Inferior parietal cortex (tissue), 1 donor: ENCODE results near the gene PPA1.
A peak's percentile ranks its signal among the peaks of the same experiment; 100 is the strongest.
"Not testable (repeated sequence)": the region's sequence is repeated elsewhere in the genome, so short reads cannot be mapped to it uniquely, and the experiment has no call there.

ENCODE experiments used
- DNase-seq: peaks from one replicate; pipeline ENCODE4 v3.0.0-alpha.2; 2016; ENCODE audit errors: extremely low spot score

Gene PPA1

DNA sequence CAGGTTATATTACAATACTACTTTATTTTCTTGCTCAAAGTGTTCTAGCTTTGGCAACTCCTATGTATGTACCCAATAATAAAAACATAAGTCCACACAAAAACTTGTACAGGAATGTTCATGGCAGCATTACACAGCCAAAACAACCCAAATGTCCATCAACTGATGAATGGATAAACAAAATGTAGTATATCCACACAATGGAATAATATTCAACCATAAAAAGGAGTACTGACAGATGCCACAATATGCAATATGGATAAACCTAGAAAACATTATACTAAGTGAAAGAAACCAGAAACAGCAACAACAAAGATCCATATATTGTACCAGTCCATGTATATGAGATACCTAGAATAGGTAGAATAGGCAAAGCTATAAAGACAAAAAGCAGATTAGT is 21.0 kb downstream of the PPA1 start:
- no peak for DNase-seq

DNA sequence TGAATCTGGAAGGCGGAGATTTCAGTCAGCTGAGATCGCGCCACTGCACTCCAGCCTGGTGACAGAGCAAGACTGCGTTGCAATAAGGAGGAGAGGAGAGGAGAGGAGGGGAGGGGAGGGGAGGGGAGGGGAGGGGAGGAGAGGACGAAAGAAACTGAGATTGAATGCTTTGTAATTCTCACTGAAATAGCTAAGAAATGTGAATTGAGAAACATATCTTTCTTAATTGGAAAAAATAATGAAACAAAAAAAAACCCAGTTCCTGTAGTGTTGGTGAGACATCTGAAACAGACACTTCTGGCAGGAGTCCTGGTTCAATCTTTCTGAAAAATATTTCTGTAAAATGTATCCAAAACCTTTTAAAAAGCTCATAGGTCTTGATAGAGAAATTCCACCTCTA is 26.5 kb downstream of the PPA1 start:
- no peak for DNase-seq

DNA sequence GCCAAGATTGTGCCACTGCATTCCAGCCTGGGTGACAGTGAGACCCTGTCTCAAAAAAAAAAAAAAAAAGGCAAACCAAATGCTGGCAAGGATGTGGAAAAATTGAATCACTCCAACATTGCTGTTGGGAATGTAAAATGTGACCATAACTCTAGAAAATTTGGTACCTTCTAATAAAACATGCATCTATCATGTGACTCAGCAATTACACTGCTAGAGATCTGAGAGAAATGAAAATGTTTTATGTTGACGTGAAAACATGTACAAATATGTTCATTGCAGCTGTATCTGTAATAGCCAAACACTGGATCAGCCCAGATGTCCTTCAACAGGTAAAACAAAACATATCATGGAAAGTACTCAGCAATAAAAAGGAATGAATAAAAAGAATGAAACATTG is 32.1 kb downstream of the PPA1 start:
- DNase-seq, result no peak

DNA sequence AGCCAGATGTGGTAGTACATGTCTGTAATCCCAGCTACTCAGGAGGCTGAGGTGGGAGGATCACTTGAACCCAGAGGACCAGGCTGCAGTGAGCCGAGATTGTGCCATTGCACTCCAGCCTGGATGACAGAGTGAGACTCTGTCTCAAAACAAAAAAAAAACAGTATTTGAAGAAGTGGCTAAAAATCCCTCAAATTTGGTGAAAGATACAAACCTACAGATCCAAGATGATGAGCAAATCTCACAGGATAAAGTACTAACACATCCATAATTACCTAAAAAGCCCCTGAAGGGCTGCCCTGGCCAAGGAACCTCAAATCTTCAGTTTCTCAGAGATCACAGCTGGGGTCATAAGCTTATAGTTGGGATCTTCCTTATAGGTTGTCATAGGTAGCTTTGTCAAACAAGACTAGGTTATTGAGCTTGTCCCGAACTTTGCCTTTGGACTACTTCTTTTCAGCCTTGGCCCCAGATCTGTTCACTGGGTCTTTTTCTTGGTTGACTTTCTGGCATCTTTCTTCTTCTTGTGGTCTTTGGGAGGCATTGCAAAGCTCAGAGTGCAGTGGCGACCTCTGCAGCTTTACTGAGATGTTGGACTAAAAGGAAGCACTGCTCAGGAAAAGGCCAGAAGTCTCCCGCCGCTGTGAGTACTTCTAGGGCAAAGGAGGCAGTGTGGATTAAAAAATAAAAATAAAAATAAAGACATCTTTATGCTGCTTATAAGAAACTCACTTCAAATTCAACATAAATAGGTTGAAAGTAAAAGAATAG is 34.3 kb downstream of the PPA1 start:
- DNase-seq, result no peak

DNA sequence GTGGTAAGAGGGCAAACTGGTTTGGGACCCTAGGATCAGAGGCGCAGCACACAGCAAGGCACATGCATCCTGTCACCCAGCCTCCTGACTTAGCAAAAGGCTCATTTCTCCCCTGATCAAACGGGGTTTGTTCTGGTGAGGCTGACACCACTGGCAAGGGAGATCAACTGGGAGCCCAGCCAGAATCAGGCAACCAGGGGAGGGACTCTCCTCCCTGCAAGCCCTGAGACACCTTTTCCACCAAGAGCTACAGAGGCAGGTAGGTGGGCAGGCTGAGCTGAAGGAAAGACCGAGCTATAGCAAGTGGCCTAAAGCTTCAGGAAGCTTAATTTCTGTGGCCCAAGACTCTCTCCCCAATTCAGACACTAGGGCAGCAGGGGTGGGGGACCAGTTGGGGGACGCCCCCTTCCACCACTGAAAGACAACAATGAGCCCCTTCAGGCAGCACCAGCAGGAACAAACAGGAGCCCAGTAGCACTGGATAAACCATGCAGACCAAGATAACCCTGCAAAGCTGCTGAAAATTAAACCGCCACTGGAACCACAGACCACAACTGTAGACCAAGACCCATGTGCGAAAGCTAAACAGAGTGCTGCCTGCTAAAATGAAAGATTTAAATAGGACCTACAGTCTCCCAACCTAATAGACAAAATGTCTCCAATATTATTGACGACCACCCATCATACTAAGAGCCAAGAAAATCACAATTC is 35.8 kb downstream of the PPA1 start:
- peak; percentile 38 for DNase-seq

DNA sequence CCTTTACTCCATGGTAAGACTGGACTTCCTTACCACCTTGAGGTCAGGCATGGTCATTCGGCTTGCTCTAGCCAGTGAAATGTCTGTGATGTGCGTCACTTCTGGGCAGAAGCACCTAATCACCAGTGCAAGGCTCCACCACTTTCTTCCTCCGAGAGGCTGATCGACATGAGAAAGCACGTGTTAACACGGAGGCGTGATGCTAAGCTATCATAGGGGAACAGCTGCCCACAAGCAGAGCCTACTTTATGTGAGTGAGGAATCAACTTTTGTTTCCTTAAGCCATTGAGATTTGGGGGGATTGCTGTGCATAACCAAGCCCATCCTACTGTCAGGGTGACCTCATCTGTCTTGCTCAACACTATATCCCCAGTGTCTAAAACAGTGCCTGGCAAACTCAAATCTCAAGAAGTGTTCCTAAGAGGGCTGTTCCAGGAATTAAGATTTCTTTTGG is 39.8 kb downstream of the PPA1 start:
- no peak for DNase-seq

DNA sequence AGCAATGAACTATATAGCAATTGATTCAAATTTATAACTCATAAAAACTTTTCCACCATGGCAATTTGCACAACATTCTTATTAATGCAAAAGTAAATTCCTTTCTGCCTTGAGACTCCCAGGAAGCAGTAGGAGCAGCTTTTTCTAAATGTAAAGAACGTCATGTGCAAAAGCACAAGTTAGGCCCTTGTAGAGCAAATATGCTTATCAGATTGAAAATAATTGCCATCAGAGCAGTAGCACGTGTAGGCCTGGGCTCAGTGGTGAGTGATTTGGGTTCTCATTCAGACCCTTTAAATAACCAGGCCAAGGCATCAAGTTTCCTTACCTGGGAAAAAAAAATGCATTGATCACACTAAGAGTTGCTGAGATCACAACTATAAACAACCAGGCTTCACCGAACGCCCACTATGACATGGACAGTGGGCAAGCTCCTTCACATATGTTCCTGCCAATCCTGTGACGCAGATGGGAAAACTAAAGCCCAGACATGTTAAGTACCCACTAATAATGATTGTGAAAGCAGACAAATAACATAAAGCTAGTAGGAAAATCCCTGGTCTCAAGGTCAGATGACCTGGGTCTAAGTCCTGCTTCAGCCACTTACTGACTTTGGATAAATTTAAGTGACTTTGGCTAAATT is 40.8 kb downstream of the PPA1 start:
- DNase-seq, result no peak

DNA sequence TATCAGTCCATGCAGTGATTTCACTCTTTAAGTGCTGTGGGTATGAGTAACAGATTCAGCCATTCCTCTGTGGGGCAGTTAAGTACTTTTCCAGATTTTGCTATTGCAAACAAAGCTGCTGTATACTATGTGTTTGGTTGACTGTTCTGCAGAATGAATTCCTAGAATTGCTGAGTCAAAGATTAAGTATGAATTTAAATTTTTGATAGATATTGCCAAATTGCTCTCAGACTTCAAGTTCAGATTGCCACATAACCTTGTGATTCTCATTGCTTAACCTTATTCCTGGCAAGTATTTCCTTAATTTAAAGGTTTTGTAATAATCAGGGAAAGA is 41.3 kb downstream of the PPA1 start:
- DNase-seq, result no peak

DNA sequence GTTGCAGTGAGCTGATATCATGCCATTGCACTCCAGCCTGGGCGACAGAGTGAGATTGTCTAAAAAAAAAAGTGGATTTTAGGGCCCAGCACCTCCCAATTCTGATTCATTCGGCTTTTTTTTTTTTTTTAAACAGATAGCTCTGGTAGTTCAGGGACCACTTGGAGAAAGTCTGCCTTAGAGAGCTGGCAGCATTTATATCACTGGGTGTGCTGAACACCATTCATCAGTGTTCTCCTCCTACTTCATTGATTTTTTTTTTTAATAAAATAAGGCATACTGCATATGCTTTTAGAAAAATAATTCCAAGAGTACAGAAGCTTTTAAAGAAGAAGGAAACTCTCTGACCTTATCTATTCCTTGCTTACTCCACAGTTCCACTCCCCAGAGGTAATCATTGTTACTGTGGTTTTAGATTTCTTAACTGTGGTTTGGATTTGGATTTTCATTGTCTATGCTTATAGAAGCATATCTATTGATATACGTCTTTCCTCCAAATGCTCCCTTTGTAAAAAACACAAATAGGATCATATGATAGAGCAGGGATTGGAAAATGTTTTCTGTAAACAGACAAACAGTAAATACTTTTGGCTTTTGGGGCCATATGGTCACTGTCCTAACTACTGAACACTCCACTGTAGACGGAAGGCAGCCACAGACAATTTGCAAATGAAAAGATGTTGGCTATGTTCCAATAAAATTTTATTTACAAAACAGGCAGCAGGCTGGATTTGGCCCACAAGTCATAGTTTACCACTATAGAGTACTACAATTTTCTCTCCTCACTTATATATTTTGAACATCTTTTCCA is 41.9 kb downstream of the PPA1 start:
- no peak for DNase-seq

DNA sequence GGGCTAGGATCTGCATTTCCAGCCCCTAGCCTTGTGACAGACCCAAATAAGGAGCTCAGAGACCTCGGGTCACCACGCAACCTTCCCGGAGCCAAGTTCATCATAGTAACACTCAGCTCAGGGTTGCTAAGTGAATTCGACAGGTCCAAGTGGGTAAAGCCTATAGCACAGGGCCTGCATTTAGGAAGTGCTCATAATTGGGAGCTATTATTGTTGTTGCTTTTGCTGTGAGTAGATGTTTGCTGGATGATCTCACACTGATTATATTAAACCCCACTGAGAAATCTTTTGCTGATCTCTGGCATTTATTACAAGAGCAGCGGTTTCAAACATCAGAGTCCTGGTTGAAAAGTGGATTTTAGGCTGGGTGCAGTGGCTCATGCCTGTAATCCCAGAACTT is 42.6 kb downstream of the PPA1 start:
- DNase-seq, result no peak

DNA sequence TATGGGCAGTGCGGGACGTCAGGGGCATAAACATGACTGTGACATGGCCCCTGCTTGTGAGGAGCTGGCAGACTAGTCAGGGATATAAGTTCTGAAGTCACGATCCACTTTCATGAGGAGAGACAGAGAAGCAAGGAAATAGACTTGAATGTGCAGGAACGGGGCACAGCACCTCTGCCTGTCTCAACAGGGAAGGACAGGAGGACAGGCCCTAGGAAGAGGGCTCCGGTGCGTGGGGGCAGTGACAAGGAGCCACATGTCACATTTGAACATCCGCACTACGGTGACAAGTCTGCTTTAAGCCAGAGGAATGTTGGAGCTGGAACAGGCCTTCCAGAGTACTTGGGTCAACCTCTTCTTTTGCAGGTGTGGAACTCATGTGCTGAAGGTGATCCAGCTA is 43.1 kb downstream of the PPA1 start:
- DNase-seq, result no peak

DNA sequence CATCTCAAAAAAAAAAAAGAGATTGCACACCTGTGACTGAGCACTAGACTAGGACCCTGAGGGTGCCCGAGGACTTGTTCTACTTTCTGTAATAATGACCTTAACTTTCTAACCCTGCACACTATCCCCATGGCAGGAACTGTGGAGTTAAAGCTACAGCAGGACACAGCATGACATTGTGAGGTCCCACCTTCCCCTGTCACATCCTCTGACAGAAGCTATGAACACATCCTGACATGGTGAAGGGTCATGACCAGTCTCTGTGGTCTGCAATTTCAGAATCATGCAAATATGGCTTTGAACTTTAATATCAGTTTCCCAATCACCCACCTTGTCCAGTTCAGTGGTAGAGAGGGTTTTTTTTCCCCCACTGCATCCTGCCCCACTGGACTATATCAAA is 44.5 kb downstream of the PPA1 start:
- DNase-seq, result no peak

DNA sequence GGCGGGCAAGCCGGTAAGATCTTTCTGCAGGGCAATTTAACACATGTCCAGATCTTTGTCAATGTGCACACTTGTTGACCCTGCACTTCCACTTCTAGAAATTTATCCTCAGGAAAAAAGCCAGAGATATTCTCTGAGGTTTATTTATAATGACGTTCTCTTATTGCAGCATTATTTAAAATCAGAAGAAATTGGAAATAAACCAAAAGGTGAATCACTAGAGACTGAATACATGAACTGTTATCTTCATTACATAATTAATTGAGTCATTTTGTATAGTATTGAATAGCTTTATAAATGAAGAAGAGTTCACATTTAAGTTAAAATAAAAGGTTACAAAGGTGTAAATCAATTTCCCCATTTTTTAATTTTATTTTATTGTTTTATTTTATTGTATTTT is 46.7 kb downstream of the PPA1 start:
- no peak for DNase-seq

DNA sequence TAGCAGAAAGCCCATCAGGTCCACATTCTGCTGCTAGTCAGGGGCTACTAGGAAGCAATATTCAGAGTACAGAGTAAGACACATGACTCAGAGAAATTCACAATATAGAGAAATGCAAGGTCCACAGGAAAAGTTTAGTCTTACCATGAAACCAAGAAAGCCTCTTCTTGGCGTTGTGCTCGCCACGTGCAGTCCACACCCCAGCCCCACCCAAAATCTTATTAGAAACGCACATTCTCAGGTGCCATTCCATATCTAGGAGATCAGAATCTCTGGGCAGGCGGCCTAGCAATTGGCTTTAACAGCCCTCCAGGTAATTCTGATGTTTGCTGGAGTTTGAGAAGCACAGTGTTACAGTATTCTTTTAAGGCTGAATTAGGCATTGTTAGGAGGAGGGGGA is 47.1 kb downstream of the PPA1 start:
- DNase-seq, result no peak

DNA sequence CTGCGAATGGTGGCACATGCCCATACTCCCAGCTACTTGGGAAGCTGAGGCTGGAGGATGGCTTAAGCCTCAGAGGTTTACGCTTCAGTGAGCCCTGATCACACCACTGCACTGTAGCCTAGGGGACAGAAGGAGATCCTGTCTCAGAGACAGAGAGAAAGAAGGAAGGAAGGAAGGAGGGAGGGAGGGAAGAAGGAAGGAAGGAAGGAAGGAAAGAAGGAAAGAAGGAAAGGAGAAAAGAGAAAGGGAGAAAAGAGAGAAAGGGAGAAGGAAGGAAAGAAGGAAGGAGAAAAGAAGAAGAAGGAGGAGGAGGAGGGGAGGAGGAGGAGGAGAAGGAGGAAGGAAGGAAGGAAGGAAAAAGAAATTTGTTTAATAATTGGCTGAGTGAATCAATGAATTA is 49.9 kb downstream of the PPA1 start:
- no peak for DNase-seq

DNA sequence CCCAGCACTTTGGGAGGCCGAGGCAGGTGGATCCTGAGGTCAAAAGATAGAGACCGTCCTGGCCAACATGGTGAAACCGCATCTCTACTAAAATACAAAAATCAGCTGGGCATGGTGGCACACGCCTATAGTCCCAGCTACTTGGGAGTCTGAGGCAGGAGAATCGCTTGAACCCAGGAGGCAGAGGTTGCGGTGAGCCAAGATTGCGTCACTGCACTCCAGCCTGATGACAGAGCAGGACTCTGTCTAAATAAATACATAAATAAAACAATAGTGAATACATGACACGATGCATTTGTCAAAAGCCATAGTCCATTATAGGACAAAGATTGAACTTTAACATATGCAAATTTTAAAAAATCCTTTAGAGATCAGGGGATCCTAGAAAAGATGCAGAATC is 54.0 kb downstream of the PPA1 start:
- DNase-seq, result not testable (repeated sequence)

DNA sequence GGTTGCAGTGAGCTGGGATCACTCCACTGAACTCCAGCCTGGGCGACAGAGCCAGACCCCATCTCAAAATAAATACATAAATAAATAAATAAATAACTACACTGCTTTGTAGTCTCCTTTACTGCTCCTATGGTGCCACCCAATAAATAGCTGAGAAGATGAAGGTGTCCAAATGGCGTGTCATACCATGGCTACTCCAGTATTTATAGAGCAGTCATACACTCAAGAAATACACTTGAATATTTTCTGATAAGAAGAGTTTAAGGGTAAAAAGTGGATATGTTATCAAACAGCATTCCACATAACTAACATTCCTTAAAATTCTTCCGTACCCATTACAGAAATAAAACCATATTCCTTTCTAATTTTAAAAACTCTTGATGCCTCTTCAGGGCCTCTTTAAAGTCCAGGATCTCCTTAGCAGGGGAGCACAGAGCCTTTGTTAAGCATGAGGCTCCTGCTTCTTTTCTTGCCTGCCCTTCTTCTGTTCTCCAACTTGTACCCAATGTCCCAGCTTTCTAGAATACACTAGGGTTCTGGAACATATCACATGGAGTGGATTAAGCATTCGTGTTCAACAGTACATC is 55.0 kb downstream of the PPA1 start:
- DNase-seq, result no peak

DNA sequence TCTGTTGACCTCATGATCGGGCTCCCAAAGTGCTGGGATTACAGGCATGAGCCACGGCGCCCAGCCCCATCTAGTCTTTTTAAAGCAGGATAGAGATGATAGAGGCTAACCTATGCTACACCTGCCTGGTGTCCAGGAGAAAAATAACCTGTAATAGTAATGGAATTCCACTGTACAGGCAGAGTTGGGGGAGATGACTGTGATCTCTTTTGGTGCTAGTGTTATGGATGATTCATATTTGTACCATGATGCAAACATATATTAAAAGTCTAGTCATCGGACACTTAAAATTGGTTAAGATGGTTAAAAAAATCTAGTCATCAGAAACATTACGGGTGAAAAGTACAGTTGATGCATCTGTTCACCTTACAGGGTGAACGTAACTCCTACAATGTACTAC is 56.8 kb downstream of the PPA1 start:
- no peak for DNase-seq

DNA sequence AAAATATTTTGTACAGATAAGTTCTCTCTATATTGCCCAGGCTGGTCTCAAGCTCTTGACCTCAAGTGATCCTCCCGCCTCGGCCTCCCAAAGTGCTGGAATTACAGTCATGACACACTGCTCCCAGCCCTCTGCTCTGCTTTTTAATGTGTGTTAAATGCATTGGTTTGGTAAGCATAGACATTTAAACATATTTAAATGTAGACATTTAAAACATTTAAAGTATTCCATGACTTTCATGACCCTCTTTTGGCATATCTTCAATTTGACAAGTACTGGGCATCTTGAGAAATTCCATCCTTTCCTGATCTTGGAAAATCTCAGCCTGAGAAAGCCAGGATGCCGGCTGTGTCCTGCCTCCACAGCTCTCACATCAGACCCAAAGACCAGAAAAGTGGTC is 57.7 kb downstream of the PPA1 start:
- DNase-seq, result no peak

DNA sequence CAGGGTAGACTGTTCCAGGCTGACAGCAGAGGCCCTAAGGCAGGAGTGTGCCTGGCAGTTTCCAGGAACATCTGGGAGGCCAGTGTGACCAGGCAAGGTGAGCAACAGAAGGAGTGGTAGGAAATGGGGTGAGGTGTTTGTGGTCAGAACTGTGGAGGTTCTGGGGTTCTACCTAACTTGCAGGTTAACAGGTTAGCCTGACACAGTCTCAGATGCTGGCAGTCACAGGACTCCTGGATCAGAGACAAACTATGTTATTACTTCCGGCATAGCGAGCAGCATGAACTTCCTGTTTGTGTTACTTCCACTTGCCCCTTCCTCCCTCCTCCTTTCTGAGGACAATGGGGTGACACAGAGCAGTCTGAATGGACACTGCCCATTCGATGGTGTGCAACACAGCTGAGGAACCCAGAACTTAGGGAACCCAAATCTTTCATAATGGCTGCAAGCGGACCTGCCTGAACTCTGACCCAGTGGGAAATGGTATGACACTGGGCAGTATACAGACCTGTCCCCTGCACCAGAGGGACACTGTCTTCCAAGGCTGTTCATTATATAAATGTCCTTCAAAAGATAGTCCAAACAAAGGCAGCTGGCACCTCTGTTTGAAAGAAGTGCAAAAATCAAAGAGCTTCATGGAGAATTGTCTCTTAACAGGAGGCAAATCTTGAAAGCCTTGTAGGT is 59.0 kb downstream of the PPA1 start:
- no peak for DNase-seq

DNA sequence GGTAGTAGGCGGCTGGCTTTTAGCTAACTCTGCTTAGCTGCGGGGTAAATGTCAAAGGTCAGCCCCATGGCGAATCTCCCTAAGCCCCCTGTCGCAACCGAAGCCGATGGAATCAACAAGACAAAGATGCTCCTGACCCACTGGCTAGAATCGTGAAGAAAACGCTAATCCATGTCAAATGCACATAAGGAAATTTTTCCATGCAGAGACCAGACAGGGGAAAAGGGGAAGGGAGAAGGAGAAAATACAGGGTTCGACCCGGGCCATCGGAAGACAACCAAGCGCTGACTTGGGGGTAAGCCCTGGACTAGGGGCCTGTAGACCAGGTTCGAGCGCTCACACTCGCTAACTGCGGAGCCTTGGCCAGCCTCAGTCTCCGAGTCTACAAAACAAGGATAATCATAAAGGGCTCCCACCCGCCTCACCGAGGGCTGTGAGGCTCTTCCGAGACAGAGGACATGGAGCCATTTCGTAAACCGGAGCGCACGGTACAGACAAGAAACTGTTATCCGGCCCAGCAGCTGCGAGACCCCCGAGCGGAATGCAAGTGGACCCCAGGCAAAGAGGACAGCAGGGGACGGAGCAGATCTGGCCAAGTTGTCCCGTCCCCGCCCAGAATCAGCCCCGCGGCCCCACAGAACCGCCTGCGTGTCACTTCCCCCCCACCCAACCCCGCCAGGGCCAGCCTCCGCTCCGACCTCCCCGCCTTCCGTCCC is 63.4 kb downstream of the PPA1 start:
- no peak for DNase-seq
